Measurements from ENCODE around the gene ADAM33.

- TF ChIP-seq POLR2A (IDR thresholded peaks at IDR 0.05; ENCODE audit: low read length) (no peak), GATA1 (IDR thresholded peaks at IDR 0.05; ENCODE audit: low read depth, low read length) (no peak)
These were observed 20.6 kb downstream of the ADAM33 start for GRCh38 chr20:3661060-3661813.
